HG03442 (cell line): ENCODE data around the gene SEC63.
"Not testable (repeated sequence)": the region's sequence is repeated elsewhere in the genome, so short reads cannot be mapped to it uniquely, and the experiment has no call there.

Source experiments
- ATAC-seq: cut with Tn5 transposase; IDR thresholded peaks from one replicate; pipeline ENCODE4 v1.9.1; 2021; ENCODE audit warnings: mild to moderate bottlenecking, moderate library complexity; ENCODE audit not compliant: unreplicated experiment

SEC63 gene

DNA sequence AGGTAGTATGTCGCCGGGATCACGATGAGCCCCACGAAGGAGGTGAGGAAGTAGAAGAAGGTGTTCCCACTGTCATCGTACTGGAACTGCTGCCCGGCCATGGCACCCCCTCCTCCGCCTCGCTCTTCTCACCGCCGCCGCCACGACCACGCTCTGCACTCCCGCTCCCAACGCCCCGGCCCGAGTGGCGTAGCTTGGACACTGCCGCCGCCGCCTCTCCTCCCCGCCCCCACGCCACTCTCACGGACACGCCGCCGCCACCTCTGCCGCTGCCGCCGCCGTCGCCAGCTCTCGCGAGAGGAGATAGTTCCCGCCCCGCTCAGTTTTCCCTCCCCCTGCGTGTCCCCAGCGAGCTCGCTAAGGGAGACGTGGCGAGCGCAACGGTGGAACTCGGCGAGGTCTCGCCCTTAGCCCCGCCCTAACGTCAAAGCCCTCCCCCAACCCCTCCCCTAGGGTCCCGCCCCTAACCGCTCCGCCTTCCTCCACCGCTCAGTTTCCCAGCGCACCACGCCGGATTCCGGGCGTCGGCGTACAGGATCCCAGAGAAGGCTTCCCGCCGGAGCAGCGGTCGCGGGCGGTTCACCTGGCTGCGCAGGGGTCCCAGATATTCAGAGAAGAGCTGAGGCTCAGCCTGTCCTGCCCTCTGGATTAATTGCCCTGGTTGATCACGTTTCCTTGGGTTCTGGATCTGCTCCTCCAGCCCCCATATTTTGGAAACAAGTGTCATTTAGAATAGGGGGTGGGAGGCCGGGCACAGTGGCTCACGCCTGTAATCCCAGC, at the start of gene SEC63:
TSS of gene SEC63 (minus strand) at position 300 of the 780 bp plus-strand sequence. CDS start at position 101, 199 bp downstream.
- ATAC-seq: peak; percentile 88

GRCh38 chr6:108005961-108006360, 48.0 kb upstream of the SEC63 start:
- ATAC-seq: no peak

DNA sequence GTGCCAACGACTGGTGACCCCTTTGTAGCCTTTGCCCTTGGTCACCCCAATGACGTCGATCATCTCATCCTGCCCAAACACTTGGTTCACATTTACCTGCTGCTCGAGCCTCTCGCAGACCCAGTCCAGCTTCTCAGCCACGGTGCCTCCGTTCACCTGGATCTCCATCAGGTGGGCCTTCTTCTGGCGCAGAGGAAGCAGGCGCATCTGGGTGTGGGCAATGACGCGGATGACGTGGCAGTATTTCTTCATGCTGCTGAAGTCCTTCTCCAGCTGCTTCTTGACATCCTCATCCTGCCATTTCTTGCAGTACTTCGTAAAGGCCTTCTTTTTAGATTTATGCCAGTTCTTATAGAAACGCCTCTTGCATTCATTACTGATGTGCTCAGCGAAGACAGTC, 46.9 kb upstream of the SEC63 start:
- no peak for ATAC-seq

DNA sequence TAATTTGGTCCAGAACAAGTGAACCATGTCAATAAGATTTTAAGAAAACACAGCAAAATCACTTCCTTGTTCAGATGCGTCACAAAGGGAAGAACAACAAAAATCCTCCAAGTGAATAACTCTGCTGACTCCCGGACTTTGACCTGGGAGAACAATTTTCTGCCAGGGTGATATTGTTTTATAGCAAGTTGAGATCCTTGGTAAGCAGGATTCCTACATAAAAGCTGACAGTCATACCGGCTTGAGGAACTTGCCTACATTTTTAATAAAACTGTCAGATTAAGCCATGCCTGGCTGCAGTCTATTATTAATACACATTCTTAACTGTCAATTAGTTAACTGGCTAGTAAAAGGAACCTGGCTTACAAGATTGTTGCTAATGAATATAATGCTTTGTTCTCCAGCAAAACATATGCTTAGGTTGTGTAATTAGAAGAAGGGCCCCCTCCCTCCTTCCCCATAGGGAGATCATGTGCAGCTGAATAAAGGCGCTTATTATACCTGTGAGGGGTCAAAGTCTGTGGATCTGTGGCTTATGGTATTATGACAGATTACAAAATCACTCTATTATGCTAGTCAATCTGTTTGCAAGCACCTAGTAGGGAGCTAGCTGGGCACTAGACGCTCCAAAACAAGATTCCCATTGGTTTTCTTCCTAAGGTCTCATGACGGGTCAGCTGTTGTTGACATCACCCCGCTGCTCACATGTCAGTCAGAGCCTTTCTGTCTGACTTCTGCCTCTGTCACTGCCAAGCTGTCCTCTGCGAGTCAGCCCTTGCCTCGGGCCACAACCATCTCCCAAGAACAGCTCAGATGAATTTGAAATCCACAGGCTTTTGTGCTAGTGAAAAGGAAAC, 44.6 kb upstream of the SEC63 start:
- ATAC-seq: no peak

DNA sequence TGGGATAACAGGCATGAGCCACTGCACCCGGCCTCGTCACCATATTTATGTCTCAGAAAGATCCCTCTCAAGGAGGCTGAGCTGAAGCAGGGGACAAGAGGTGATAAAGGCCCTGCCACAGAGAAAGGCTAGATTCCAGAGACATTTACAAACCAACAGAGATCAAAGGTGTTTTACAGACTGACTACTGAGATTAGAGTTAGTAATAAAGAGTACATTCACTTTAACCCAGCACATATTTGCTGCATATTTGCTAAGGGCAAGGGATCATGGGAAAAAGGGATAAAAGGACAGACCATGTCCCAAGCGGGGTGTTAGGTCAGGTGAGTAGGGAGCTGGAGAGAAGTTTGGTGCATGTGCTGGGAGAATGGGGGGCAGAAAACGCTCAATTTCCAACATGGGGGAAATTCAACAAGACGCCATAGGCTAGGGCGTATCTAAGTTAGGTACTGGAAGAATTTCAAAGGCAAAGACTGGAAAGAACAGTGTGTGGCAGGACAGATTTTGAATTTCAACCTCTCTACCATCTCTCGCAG, 43.8 kb upstream of the SEC63 start:
- no peak for ATAC-seq

GRCh38 chr6:108000259-108000658, 42.3 kb upstream of the SEC63 start:
- not testable (repeated sequence) for ATAC-seq

DNA sequence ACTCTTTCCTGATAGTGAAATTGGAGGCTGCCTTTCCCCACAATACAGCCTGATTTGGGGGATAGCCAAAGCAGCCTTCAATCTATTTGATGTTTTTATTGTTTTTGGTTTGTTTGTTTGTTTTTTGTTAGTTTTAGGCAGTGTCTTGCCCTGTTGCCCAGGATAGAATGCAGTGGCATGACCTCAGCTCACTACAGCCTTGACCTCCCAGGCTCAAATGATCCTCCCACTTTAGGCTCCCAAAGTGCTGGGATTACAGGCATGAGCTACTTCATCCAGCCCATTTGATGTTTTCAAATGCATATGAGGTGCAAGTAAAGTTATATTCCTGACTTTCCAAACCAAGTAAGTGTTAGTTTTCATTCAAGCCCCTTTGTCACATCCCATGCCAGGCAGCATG, 41.3 kb upstream of the SEC63 start:
- no peak for ATAC-seq

DNA sequence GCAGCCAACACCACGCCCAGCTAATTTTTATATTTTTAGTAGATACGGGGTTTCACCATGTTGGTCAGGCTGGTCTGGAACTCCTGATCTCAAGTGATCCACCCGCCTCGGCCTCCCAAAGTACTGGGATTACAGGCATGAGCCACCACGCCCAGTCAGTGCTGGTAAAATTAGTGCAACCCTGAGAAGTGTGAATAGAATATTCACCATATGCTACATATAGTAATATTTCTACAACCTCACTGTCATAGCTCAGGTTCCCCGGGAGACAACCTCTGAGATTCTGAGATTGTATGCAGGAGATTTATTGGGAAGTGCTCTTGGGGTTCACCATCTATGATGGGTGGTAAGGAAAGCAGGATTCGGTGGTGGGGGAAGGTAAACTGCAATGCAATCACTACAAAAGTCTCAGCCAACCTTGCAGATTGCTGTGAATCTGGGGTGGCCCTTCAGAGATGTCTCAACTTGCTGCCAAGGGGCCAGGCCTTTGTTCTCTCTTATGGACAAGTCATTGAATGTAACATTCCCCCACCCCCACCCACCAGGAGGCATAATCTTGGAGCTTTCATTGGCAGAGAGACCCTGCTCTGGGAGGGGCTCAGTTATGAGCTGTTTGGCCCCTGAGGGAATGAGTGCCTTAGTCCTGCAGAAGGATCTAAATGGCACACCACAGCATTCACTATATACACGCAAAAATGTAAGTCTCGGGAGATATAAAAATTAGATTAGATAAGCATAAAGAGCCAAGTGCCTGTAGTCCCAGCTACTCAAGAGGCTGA, 34.0 kb upstream of the SEC63 start:
- ATAC-seq: no peak

- no peak for ATAC-seq
Measured at GRCh38 chr6:107991061-107991460, 33.1 kb upstream of the SEC63 start.

DNA sequence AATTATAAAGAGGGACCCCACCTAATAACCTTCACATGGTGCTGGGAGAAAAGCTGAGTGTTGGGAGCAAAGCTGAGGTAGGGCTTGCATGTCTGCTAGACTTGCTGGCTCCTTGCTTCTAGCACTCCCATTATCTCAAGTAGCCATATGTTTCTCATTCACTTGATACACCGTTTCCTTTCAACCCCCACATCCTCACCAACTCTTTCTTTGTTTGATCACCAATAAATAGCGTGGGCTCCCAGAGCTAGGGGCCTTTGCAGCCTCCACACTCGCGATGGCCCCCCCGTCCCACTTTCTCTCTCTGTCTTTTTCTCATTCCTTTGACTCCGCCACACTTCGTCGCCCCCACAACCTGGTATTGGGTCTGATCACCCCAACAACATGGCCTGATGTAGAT, 32.6 kb upstream of the SEC63 start:
- not testable (repeated sequence) for ATAC-seq

DNA sequence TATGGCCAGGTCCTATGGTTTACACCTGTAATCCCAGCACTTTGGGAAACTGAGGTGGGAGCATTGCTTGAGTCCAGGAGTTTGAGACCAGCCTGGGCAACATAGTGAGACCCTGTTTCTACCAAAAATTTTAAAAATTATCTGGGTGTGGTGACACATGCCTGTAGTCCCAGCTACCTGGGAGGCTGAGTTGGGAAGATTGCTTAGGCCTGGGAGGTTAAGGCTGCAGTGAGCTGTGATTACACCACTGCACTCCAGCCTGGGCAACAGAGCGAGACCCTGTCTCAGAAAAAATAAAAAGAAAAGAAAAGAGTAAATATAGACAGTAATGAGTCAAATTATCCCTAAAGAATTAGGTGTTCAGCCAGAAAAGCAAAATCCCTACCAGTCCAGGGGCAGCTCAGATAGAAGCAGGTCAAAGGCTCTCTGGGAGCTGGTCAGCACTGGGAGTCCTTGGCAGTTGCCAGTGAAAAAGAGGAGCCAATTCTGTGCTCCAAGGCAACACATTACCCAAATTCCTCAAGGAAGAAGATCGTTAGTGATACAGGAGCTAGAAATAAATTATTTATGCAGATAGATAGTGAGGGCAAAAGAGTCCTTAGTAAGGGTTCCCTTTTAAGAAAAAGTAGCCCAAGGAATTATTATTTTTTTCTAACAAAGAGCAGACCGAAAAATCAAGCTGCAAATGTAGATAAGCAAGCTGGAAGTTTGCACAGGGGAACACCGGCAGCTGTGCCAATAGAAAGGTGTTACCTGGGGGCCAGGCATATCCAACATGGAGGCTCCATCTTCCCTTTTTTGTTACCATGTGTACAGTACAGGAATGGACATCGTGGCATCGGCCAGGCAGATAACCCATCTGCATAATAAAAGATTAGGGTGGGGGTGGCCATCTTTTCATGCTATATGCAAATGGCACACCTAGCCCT, 31.4 kb upstream of the SEC63 start:
- ATAC-seq: no peak

DNA sequence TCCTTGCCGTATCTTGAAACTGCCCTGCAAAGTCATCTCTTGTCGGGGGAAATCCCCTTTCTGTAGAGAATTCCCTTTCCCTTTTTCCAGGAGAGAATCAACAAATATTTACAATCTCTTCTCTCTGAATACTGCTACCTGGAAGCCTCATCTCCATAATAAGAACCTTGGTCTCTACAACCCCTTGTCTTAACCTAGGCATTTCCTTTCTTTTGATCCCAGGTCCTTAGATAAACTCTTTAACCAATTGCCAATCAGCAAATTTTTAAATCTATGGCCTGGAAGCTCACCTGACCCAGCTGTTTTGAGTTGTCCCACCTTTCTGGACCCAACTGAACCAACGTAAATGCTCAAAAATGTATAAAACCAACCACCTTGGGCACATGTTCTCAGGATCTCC, 30.6 kb upstream of the SEC63 start:
- ATAC-seq: no peak

DNA sequence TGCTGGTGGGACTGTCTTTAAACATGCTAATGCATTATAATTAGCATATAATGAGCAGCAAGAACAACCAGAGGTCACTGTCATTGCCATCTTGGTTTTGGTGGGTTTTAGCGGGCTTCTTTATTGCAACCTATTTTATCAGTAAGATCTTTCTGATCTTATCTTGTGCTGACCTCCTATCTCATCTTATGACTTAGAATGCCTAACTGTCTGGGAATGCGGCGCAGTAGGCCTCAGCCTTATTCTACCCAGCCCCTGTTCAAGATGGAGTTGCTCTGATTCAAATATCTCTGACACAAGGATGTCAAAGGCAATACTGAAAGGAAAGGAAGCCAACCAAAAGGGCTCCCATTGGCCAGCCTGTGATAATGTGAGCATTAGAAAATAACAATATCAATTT, 29.8 kb upstream of the SEC63 start:
- no peak for ATAC-seq

GRCh38 chr6:107985701-107986100, 27.7 kb upstream of the SEC63 start:
- no peak for ATAC-seq

DNA sequence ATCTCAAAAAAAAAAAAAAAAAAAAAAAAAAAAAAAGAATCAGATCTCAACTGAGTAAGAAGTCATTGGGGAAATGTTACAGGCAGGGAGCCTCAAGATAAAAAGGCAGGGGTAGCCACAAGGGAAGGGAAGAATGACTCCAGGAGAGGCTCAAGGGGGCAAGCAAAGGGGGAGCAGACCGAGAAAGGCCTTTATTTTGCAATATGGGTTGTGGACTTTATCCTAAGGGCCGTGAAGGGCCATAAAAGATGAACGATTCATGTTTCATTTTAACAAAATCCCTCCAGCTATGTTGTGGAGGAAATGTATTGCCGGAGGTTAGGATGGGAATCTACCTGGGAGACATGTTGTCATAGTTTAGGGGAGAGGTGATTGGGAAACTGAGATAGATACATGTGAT, 25.8 kb upstream of the SEC63 start:
- no peak for ATAC-seq

DNA sequence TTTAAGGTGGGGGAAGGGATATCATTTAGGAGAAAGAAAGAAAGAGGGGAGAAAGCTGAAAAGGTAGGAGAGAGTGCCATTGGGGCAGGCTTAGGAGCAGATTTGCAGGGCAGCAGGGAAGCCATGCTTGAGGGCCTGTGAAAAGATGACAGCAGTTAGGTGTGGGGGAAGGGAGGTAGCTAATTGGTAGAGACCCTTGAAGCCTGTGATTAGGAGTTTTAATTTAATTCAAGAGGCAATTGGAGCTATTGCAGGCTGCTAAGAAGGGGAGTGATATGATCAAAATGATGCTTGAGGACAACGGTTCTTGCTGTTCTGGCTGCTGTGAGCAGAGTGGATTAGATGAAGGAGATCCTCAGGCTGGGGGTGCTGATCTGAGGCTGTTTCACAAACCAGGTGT, 24.5 kb upstream of the SEC63 start:
- no peak for ATAC-seq

- no peak for ATAC-seq
Measured at GRCh38 chr6:107981695-107982094, 23.7 kb upstream of the SEC63 start.

- no peak for ATAC-seq
Measured at GRCh38 chr6:107977283-107977682, 19.3 kb upstream of the SEC63 start.

GRCh38 chr6:107976155-107976783, 18.3 kb upstream of the SEC63 start:
- ATAC-seq: no peak

- no peak for ATAC-seq
Measured at GRCh38 chr6:107973594-107973993, 15.6 kb upstream of the SEC63 start.
